ENCODE measurements around the gene APOC3. TPM values are rescaled to one million over a fixed set of nuclear protein-coding genes. Genes with fewer than 3 reads are reported as not detected.
A peak's percentile ranks its signal among the peaks of the same experiment; 100 is the strongest.

Gene APOC3
- total and polyA plus RNA-seq, 9 of the 15 experiments (the other 6 are each of a cell fraction or from before 2014, with no cell fraction given), result 1.1 TPM; not detected in 8

GRCh38 chr11:116791002-116791812 is 38.5 kb upstream of the APOC3 start (continued):
- TF ChIP-seq ZBTB17 (CRISPR knock-in tag; IDR thresholded peaks at IDR 0.05) (no peak), CBX2 (IDR thresholded peaks at IDR 0.05; ENCODE audit: insufficient read depth, low read length, poor library complexity, severe bottlenecking) (no peak), NEUROD1 (IDR thresholded peaks at IDR 0.05; ENCODE audit: borderline replicate concordance, low read depth, low read length, partially characterized antibody) (peak; percentile 39), NELFE (IDR thresholded peaks at IDR 0.05; ENCODE audit: insufficient read depth, insufficient read length) (no peak), PHF20 (IDR thresholded peaks at IDR 0.05; ENCODE audit: partially characterized antibody) (no peak), TEAD1 (CRISPR knock-in tag; IDR thresholded peaks at IDR 0.05) (0 out of 4 replicates have a peak, but pooled peaks of 1 of the 2 experiments have one; percentile 53), PTTG1 (tag; IDR thresholded peaks at IDR 0.05; ENCODE audit: low read depth) (no peak), CREBBP (IDR thresholded peaks at IDR 0.05; ENCODE audit: low read depth, low read length) (no peak), ZNF12 (CRISPR knock-in tag; IDR thresholded peaks at IDR 0.05) (peak; percentile 33; the same call in 1 of the 2 replicates), ZNF699 (CRISPR knock-in tag; IDR thresholded peaks at IDR 0.05; ENCODE audit: insufficient replicate concordance) (no peak), GTF2B (IDR thresholded peaks at IDR 0.05; ENCODE audit: extremely low read depth, insufficient read length) (no peak)
- TF ChIP-seq, protein P1, sequence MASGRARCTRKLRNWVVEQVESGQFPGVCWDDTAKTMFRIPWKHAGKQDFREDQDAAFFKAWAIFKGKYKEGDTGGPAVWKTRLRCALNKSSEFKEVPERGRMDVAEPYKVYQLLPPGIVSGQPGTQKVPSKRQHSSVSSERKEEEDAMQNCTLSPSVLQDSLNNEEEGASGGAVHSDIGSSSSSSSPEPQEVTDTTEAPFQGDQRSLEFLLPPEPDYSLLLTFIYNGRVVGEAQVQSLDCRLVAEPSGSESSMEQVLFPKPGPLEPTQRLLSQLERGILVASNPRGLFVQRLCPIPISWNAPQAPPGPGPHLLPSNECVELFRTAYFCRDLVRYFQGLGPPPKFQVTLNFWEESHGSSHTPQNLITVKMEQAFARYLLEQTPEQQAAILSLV (tag; IDR thresholded peaks at IDR 0.05), result no peak
- TF ChIP-seq, protein P2, sequence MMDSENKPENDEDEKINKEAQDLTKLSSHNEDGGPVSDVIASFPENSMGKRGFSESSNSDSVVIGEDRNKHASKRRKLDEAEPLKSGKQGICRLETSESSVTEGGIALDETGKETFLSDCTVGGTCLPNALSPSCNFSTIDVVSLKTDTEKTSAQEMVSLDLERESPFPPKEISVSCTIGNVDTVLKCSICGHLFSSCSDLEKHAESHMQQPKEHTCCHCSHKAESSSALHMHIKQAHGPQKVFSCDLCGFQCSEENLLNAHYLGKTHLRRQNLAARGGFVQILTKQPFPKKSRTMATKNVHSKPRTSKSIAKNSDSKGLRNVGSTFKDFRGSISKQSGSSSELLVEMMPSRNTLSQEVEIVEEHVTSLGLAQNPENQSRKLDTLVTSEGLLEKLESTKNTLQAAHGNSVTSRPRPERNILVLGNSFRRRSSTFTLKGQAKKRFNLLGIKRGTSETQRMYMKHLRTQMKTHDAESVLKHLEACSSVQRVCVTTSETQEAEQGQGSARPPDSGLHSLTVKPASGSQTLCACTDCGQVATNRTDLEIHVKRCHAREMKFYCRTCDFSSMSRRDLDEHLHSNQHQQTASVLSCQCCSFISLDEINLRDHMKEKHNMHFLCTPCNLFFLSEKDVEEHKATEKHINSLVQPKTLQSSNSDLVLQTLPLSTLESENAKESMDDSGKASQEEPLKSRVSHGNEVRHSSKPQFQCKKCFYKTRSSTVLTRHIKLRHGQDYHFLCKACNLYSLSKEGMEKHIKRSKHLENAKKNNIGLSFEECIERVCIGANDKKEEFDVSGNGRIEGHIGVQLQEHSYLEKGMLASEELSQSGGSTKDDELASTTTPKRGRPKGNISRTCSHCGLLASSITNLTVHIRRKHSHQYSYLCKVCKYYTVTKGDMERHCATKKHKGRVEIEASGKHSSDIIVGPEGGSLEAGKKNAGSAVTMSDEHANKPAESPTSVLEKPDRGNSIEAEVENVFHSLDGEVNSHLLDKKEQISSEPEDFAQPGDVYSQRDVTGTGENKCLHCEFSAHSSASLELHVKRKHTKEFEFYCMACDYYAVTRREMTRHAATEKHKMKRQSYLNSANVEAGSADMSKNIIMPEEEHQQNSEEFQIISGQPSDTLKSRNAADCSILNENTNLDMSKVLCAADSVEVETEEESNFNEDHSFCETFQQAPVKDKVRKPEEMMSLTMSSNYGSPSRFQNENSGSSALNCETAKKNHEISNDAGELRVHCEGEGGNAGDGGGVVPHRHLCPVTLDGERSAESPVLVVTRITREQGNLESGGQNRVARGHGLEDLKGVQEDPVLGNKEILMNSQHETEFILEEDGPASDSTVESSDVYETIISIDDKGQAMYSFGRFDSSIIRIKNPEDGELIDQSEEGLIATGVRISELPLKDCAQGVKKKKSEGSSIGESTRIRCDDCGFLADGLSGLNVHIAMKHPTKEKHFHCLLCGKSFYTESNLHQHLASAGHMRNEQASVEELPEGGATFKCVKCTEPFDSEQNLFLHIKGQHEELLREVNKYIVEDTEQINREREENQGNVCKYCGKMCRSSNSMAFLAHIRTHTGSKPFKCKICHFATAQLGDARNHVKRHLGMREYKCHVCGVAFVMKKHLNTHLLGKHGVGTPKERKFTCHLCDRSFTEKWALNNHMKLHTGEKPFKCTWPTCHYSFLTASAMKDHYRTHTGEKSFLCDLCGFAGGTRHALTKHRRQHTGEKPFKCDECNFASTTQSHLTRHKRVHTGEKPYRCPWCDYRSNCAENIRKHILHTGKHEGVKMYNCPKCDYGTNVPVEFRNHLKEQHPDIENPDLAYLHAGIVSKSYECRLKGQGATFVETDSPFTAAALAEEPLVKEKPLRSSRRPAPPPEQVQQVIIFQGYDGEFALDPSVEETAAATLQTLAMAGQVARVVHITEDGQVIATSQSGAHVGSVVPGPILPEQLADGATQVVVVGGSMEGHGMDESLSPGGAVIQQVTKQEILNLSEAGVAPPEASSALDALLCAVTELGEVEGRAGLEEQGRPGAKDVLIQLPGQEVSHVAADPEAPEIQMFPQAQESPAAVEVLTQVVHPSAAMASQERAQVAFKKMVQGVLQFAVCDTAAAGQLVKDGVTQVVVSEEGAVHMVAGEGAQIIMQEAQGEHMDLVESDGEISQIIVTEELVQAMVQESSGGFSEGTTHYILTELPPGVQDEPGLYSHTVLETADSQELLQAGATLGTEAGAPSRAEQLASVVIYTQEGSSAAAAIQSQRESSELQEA (IDR thresholded peaks at IDR 0.05; ENCODE audit: low read depth), result no peak
- TF ChIP-seq, protein P3, sequence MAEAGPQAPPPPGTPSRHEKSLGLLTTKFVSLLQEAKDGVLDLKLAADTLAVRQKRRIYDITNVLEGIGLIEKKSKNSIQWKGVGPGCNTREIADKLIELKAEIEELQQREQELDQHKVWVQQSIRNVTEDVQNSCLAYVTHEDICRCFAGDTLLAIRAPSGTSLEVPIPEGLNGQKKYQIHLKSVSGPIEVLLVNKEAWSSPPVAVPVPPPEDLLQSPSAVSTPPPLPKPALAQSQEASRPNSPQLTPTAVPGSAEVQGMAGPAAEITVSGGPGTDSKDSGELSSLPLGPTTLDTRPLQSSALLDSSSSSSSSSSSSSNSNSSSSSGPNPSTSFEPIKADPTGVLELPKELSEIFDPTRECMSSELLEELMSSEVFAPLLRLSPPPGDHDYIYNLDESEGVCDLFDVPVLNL (CRISPR knock-in tag; IDR thresholded peaks at IDR 0.05; ENCODE audit: low read depth), result no peak

All from K562 (cell line).